ENCODE results near the gene USH1C. TPM values are rescaled to one million over a fixed set of nuclear protein-coding genes. Genes with fewer than 3 reads are reported as not detected.

USH1C gene
- total and polyA plus RNA-seq, 8 donors = 4.8 to 107 (median 22.2) TPM

- Histone ChIP-seq H3K9me3 (no peaks in the 10 kb centered on the region), H3K4me3 (no peak overlapping the region), H3K4me1 (no peaks in the 10 kb centered on the region), H3K27ac (no peak overlapping the region), H3K36me3 (peaks cover 0 to 10% (median 1%) of the 10 kb centered on the region in 4 donors), H3K27me3 (peaks cover 0 to 9% (median 0%) of the 10 kb centered on the region in 3 donors)
- no peak for TF ChIP-seq POLR2AphosphoS5 (IDR thresholded peaks at IDR 0.05)
- TF ChIP-seq POLR2A (IDR thresholded peaks at IDR 0.05) = no peak
- no peak for TF ChIP-seq EP300 (IDR thresholded peaks at IDR 0.05)
- no peak for TF ChIP-seq CTCF (IDR thresholded peaks at IDR 0.05)
- WGBS, 5 donors = 64 to 88% (median 76%) methylated on average over 1 of the region's 1 CpG
- no peak for DNase-seq
- intact Hi-C loops (cut with DNase I; ENCODE audit: low total_unique reads) = no loop called here
Observed at GRCh38 chr11:17513853-17514252, 30.4 kb downstream of the USH1C start.

DNA sequence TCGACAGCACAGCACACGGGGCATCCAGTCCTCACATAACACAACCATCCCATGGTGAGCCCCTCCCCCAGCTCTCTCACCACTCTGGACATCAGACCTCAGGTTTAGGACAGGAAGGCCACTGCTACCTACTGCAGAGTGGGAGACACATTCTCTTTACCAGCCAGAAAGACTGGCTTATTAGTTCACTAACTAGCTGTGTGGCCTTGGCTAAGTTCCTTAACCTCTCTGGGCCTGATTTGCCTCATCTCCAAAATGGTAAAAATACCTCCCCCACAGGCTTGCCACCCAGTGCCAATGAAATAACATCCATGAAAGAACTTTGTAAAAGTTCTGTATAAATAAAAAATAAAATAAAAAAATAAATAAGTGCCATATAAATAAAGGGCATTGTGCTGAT lies 32.1 kb downstream of the USH1C start:
- H3K4me1 ChIP-seq = no peaks in the 10 kb centered on the region
- intact Hi-C loops (cut with DNase I; ENCODE audit: low total_unique reads) = no loop called here

GRCh38 chr11:17511571-17511970 lies 32.6 kb downstream of the USH1C start:
- peaks cover 0 to 4% (median 0%) of the 10 kb centered on the region in 3 donors for H3K27me3 ChIP-seq
- H3K9me3 ChIP-seq = no peaks in the 10 kb centered on the region
- peaks cover 0 to 3% (median 0%) of the 10 kb centered on the region in 4 donors for H3K36me3 ChIP-seq
- H3K27ac ChIP-seq = no peak overlapping the region
- TF ChIP-seq EP300 (IDR thresholded peaks at IDR 0.05) (no peak), CTCF (IDR thresholded peaks at IDR 0.05) (no peak), POLR2AphosphoS5 (IDR thresholded peaks at IDR 0.05) (no peak), POLR2A (IDR thresholded peaks at IDR 0.05) (no peak)
- 35 to 65% (median 43%) methylated on average over 3 of the region's 3 CpGs for WGBS, 5 donors
- no peak overlapping the region for H3K4me3 ChIP-seq
- DNase-seq = no peak
- no peaks in the 10 kb centered on the region for H3K4me1 ChIP-seq
- intact Hi-C loops (cut with DNase I; ENCODE audit: low total_unique reads) = no loop called here

More for the DNA sequence above, 32.1 kb downstream of the USH1C start:
- no peak overlapping the region for H3K27ac ChIP-seq
- WGBS, 5 donors = 12 to 19% (median 16%) methylated on average over 2 of the region's 2 CpGs
- H3K27me3 ChIP-seq = peaks cover 0 to 7% (median 0%) of the 10 kb centered on the region in 3 donors
- no peak for DNase-seq
- H3K4me3 ChIP-seq = no peak overlapping the region
- no peak for TF ChIP-seq EP300 (IDR thresholded peaks at IDR 0.05)
- no peak for TF ChIP-seq POLR2A (IDR thresholded peaks at IDR 0.05)
- no peak for TF ChIP-seq CTCF (IDR thresholded peaks at IDR 0.05)
- TF ChIP-seq POLR2AphosphoS5 (IDR thresholded peaks at IDR 0.05) = no peak
- peaks cover 0 to 8% (median 0%) of the 10 kb centered on the region in 4 donors for H3K36me3 ChIP-seq
- H3K9me3 ChIP-seq = no peaks in the 10 kb centered on the region

- Histone ChIP-seq H3K27me3 (peaks cover 0 to 4% (median 0%) of the 10 kb centered on the region in 3 donors), H3K4me3 (no peak overlapping the region), H3K36me3 (peaks cover 0 to 3% (median 0%) of the 10 kb centered on the region in 4 donors), H3K9me3 (no peaks in the 10 kb centered on the region), H3K27ac (no peak overlapping the region), H3K4me1 (no peaks in the 10 kb centered on the region)
- DNase-seq = no peak
- 63 to 87% (median 77%) methylated on average over 4 of the region's 4 CpGs for WGBS, 5 donors
- intact Hi-C loops (cut with DNase I; ENCODE audit: low total_unique reads) = no loop called here
- TF ChIP-seq POLR2A (IDR thresholded peaks at IDR 0.05) (no peak), POLR2AphosphoS5 (IDR thresholded peaks at IDR 0.05) (no peak), EP300 (IDR thresholded peaks at IDR 0.05) (no peak), CTCF (IDR thresholded peaks at IDR 0.05) (no peak)
Observed at GRCh38 chr11:17510507-17511206, 33.6 kb downstream of the USH1C start.
